ENCODE data around the gene VAMP3.

The VAMP3 gene

GRCh38 chr1:7813677-7814373, 42.7 kb downstream of the VAMP3 start:
- no peak for DNase-seq
- ATAC-seq = no peak
- Mint-ChIP-seq H3K36me3 (ENCODE audit: low read depth) (peaks cover 22% of the 10 kb centered on the region), H3K4me3 (no peak overlapping the region), H3K9me3 (peaks cover 16% of the 10 kb centered on the region), H3K4me1 (peaks cover 1% of the 10 kb centered on the region), H3K27me3 (no peaks in the 10 kb centered on the region), H3K27ac (no peak overlapping the region)

DNA sequence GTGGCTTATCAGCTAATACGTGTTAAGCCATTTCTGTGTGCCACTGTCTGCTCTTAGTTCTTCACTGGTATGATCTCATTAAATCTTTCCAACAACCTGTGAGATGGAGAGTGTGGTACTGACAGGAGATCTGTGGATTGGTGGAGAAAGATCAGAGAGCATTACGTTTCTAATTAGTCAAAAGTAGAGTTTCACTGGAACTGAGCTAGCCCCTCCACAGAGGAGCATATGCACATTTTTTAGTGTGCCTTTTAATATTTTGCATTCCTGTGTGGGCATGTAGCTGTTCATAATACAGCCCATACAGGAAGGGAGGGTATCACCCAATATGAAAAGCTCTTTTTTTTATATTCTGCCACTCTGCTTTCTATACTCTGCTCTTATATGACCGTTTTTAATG, 50.2 kb downstream of the VAMP3 start:
- ATAC-seq (no peak), DNase-seq (no peak)
- Mint-ChIP-seq H3K36me3 (ENCODE audit: low read depth) (peaks cover 7% of the 10 kb centered on the region), H3K9me3 (no peaks in the 10 kb centered on the region), H3K4me1 (peaks cover 2% of the 10 kb centered on the region), H3K4me3 (no peak overlapping the region), H3K27me3 (no peaks in the 10 kb centered on the region), H3K27ac (no peak overlapping the region)

- no peak overlapping the region for H3K4me3 Mint-ChIP-seq
- peaks cover 9% of the 10 kb centered on the region for H3K36me3 Mint-ChIP-seq (ENCODE audit: low read depth)
- H3K4me1 Mint-ChIP-seq = peaks cover 9% of the 10 kb centered on the region
- no peaks in the 10 kb centered on the region for H3K27me3 Mint-ChIP-seq
- DNase-seq (no peak), ATAC-seq (no peak)
- no peaks in the 10 kb centered on the region for H3K9me3 Mint-ChIP-seq
- H3K27ac Mint-ChIP-seq = no peak overlapping the region
Observed at GRCh38 chr1:7824701-7825100, 53.6 kb downstream of the VAMP3 start.

GRCh38 chr1:7826363-7826762, 55.3 kb downstream of the VAMP3 start:
- ATAC-seq (no peak), DNase-seq (no peak)
- Mint-ChIP-seq H3K27ac (no peak overlapping the region), H3K27me3 (no peaks in the 10 kb centered on the region), H3K4me3 (peak overlapping the region; percentile 83), H3K9me3 (no peaks in the 10 kb centered on the region), H3K4me1 (peaks cover 13% of the 10 kb centered on the region), H3K36me3 (ENCODE audit: low read depth) (peaks cover 10% of the 10 kb centered on the region)

GRCh38 chr1:7827126-7827955, 56.2 kb downstream of the VAMP3 start:
- Mint-ChIP-seq H3K4me3 (peak overlapping the region; percentile 83), H3K4me1 (peaks cover 15% of the 10 kb centered on the region), H3K9me3 (no peaks in the 10 kb centered on the region), H3K36me3 (ENCODE audit: low read depth) (peaks cover 10% of the 10 kb centered on the region), H3K27ac (peak overlapping the region; percentile 83), H3K27me3 (no peaks in the 10 kb centered on the region)
- ATAC-seq (peak; percentile 83), DNase-seq (peak; percentile 30)
